HCT116 (cell line): ENCODE results near the gene TUT4. TPM values are rescaled to one million over a fixed set of nuclear protein-coding genes. Genes with fewer than 3 reads are reported as not detected.

Experiments
- ATAC-seq: fragments of 200-7000 bp; cut with Tn5 transposase; 2 replicates; pipeline ENCODE4 v1.9.1; 2020; ENCODE audit warnings: mild to moderate bottlenecking, moderate library complexity
- BruUV-seq: library from RNA; stranded (reverse); fragments of 400-500 nt; replicated peaks from 2 replicates; lab custom pipeline; 2021; lab: Mats Ljungman, UMichigan
- CTCF ChIA-PET: fragments of 300-600 bp; sonication (Branson Sonifier 250); formaldehyde crosslinking; loops from one replicate; lab custom pipeline; 2021; ENCODE audit warnings: antibody characterized with exemption; lab: Charles Lee
- POLR2A ChIA-PET: fragments of 300-600, 350-600 bp; sonication (Branson Sonifier 250); formaldehyde crosslinking; loops from one replicate; lab custom pipeline; 2021; ENCODE audit warnings: antibody characterized with exemption; lab: Charles Lee
- RAD21 ChIA-PET, 2 experiments: fragments of 300-600 bp; sonication (Branson Sonifier 250); formaldehyde crosslinking; loops; one replicate each; lab custom pipeline; 2023; ENCODE audit warnings: low total read pairs in 2 of 2; ENCODE audit not compliant: uncharacterized antibody in 2 of 2, unreplicated experiment in 2 of 2, low non-redundant PET in 1 of 2; lab: Charles Lee
- DNase-seq: peaks from one replicate; pipeline ENCODE4 v3.0.0-alpha.2; 2010; ENCODE audit warnings: low read depth, low spot score
- H2AFZ ChIP-seq: fragments of 200-600 bp; shearing (Covaris generic), sonication (generic); 2 replicates; pipeline ENCODE4 v1.6.1; 2017; ENCODE audit warnings: low read depth, mixed run types, mixed read lengths, antibody characterized with exemption, low read length; ENCODE audit not compliant: poor library complexity, severe bottlenecking
- H3K27ac ChIP-seq: 2 replicates; pipeline ENCODE4 v1.5.1; 2012; ENCODE audit warnings: low read depth, low read length
- H3K27me3 ChIP-seq: fragments of 200-600 bp; sonication (generic); 2 replicates; pipeline ENCODE4 v1.6.1; 2016; ENCODE audit warnings: mixed run types, low read length, mixed read lengths; ENCODE audit not compliant: insufficient read depth
- H3K36me3 ChIP-seq, 2 experiments: fragments of 200-500 bp in 1 of 2; fragments of 200-600 bp in 1 of 2; sonication (Bioruptor generic) in 1 of 2; sonication (generic) in 1 of 2; 2 replicates each; pipeline versions ENCODE4 v1.5.1 to v1.6.1; 2014 to 2016; ENCODE audit warnings: low read length in 2 of 2, inconsistent platforms in 1 of 2, mixed read lengths in 1 of 2, mixed run types in 1 of 2; ENCODE audit not compliant: insufficient read depth in 2 of 2, control insufficient read depth in 1 of 2
- H3K4me1 ChIP-seq, 2 experiments: fragments of 200-600 bp in 1 of 2; sonication (generic) in 1 of 2; 2 replicates each; pipeline versions ENCODE4 v1.5.1 to v1.6.1; 2012 to 2017; ENCODE audit warnings: low read length in 2 of 2, inconsistent platforms in 1 of 2, mild to moderate bottlenecking in 1 of 2, mixed read lengths in 1 of 2, mixed run types in 1 of 2, moderate library complexity in 1 of 2; ENCODE audit not compliant: insufficient read depth in 2 of 2, control insufficient read depth in 1 of 2
- H3K4me2 ChIP-seq: fragments of 200-600 bp; sonication (generic); 2 replicates; pipeline ENCODE4 v1.6.1; 2017; ENCODE audit warnings: mixed run types, low read length, mixed read lengths
- H3K4me3 ChIP-seq, 2 experiments: fragments of 200-600 bp in 1 of 2; sonication (generic) in 1 of 2; replicated peaks in 1 of 2; 2 replicates each; pipeline ENCODE4 v1.5.1; 2011 to 2016; ENCODE audit warnings: low read length in 2 of 2, control low read depth in 1 of 2, low read depth in 1 of 2, mild to moderate bottlenecking in 1 of 2, mixed read lengths in 1 of 2, mixed run types in 1 of 2
- H3K79me2 ChIP-seq: fragments of 200-600 bp; sonication (generic); 2 replicates; pipeline ENCODE4 v1.6.1; 2017; ENCODE audit warnings: mild to moderate bottlenecking, mixed run types, low read length, moderate library complexity, mixed read lengths; ENCODE audit not compliant: insufficient read depth
- H3K9ac ChIP-seq: fragments of 200-600 bp; sonication (generic); 2 replicates; pipeline ENCODE4 v1.6.1; 2016; ENCODE audit warnings: low read length, mixed read lengths
- H3K9me2 ChIP-seq: fragments of 200-600 bp; sonication (generic), shearing (Covaris generic); 2 replicates; pipeline ENCODE4 v1.6.1; 2017; ENCODE audit warnings: mixed run types, mild to moderate bottlenecking, moderate library complexity; ENCODE audit not compliant: insufficient read depth
- H3K9me3 ChIP-seq, 2 experiments: fragments of 200-500 bp in 1 of 2; fragments of 200-600 bp in 1 of 2; sonication (Bioruptor generic) in 1 of 2; sonication (generic) in 1 of 2; 2 replicates each; pipeline ENCODE4 v1.6.1; 2014 to 2017; ENCODE audit warnings: low read length in 2 of 2, mixed read lengths in 2 of 2, inconsistent platforms in 1 of 2, low read depth in 1 of 2, mild to moderate bottlenecking in 1 of 2, mixed run types in 1 of 2, moderate library complexity in 1 of 2; ENCODE audit not compliant: control insufficient read depth in 1 of 2, insufficient read depth in 1 of 2
- H4K20me1 ChIP-seq: fragments of 200-600 bp; sonication (generic), shearing (Covaris generic); 2 replicates; pipeline ENCODE4 v1.6.1; 2017; ENCODE audit warnings: mixed run types, mild to moderate bottlenecking, moderate library complexity; ENCODE audit not compliant: insufficient read depth
- CBX3 ChIP-seq: IDR thresholded peaks from 2 replicates; pipeline ENCODE4 v1.6.1; 2012; ENCODE audit warnings: low read depth
- CTCF ChIP-seq, 3 experiments: fragments of 200-600 bp in 1 of 3; sonication (generic) in 1 of 3; IDR thresholded peaks in 2 of 3; conservative IDR thresholded peaks in 1 of 3; 2 replicates each; pipeline ENCODE4 v1.5.1; 2012 to 2017; ENCODE audit warnings: low read depth in 2 of 3, low read length in 2 of 3, antibody characterized with exemption in 1 of 3, borderline replicate concordance in 1 of 3, control low read depth in 1 of 3, mild to moderate bottlenecking in 1 of 3, mixed read lengths in 1 of 3, mixed run types in 1 of 3, moderate library complexity in 1 of 3; ENCODE audit not compliant: insufficient read depth in 1 of 3
- ELF1 ChIP-seq: IDR thresholded peaks from 2 replicates; pipeline ENCODE4 v1.6.1; 2012; ENCODE audit warnings: low read depth, borderline replicate concordance
- EZH2 ChIP-seq: fragments of 200-600 bp; sonication (generic); IDR thresholded peaks from 2 replicates; pipeline ENCODE4 v1.6.1; 2017; ENCODE audit warnings: antibody characterized with exemption, mixed run types
- EZH2phosphoT487 ChIP-seq: fragments of 200-600 bp; IDR thresholded peaks from 2 replicates; pipeline ENCODE4 v1.6.1; 2018; ENCODE audit warnings: antibody characterized with exemption, borderline replicate concordance
- FOSL1 ChIP-seq: IDR thresholded peaks from 2 replicates; pipeline ENCODE4 v1.6.1; 2012; ENCODE audit warnings: low read depth
- JUND ChIP-seq: IDR thresholded peaks from 2 replicates; pipeline ENCODE4 v1.6.1; 2012
- MAX ChIP-seq: IDR thresholded peaks from 2 replicates; pipeline ENCODE4 v1.6.1; 2012
- POLR2AphosphoS5 ChIP-seq: IDR thresholded peaks from 2 replicates; pipeline ENCODE4 v1.6.1; 2011; ENCODE audit warnings: mild to moderate bottlenecking, low read depth, low read length, moderate library complexity
- RAD21 ChIP-seq: IDR thresholded peaks from 2 replicates; pipeline ENCODE4 v1.6.1; 2012; ENCODE audit warnings: low read depth, mild to moderate bottlenecking
- SIN3A ChIP-seq: IDR thresholded peaks from 2 replicates; pipeline ENCODE4 v1.6.1; 2012; ENCODE audit warnings: low read depth
- SP1 ChIP-seq: IDR thresholded peaks from 2 replicates; pipeline ENCODE4 v1.6.1; 2012; ENCODE audit warnings: low read depth
- TCF7L2 ChIP-seq: IDR thresholded peaks from 2 replicates; pipeline ENCODE4 v1.7.0; 2011; ENCODE audit warnings: borderline replicate concordance, inconsistent platforms; ENCODE audit not compliant: insufficient read depth, insufficient read length; ENCODE audit errors: extremely low read depth
- ZBTB33 ChIP-seq: IDR thresholded peaks from 2 replicates; pipeline ENCODE4 v1.6.1; 2011; ENCODE audit warnings: mild to moderate bottlenecking, low read length, moderate library complexity; ENCODE audit not compliant: insufficient replicate concordance; ENCODE audit errors: extremely low read depth
- ZFX ChIP-seq: fragments of 450-650 bp; IDR thresholded peaks from 2 replicates; pipeline ENCODE4 v1.6.1; 2017
- ZNF274 ChIP-seq: fragments of 200-500 bp; sonication (Bioruptor generic); IDR thresholded peaks from 2 replicates; pipeline ENCODE4 v1.6.1; 2014; ENCODE audit warnings: mild to moderate bottlenecking, low read depth, low read length, inconsistent platforms
- intact Hi-C: fragments of 100-400 bp; cut with micrococcal nuclease; formaldehyde crosslinking; loops from 2 replicates; pipeline ENCODE4 v1.10.0; 2022
- total RNA-seq: library from RNA; stranded (reverse); gene quantifications from one replicate; pipeline ENCODE4 v1.2.1, GENCODE V29; 2021; ENCODE audit not compliant: unreplicated experiment
- TF ChIP-seq, protein P1 (sequence below): IDR thresholded peaks from 2 replicates; pipeline ENCODE4 v1.6.1; 2012; ENCODE audit warnings: low read depth
- TF ChIP-seq, protein P2 (sequence below): IDR thresholded peaks from 2 replicates; pipeline ENCODE4 v1.6.1; 2012

TUT4 gene
- total RNA-seq, 1 experiment from 2014 or later: 50.0 TPM

- ChIA-PET RAD21 (no interaction called here), POLR2A (no interaction called here), CTCF (no interaction called here)
- Histone ChIP-seq H3K27me3 (no peaks in the 10 kb centered on the region), H3K9ac (no peak overlapping the region), H3K4me2 (no peak overlapping the region), H4K20me1 (no peaks in the 10 kb centered on the region), H3K79me2 (no peaks in the 10 kb centered on the region), H3K36me3 (no peaks in the 10 kb centered on the region), H3K4me1 (peaks cover 3 to 10% of the 10 kb centered on the region in 2 experiments; a peak in 2 of 4 replicates), H3K9me2 (no peaks in the 10 kb centered on the region), H3K9me3 (no peaks in the 10 kb centered on the region), H3K27ac (no peak overlapping the region), H2AFZ (no peak overlapping the region), H3K4me3 (no peak overlapping the region)
- intact Hi-C loops: no loop called here
- no peak for TF ChIP-seq CBX3
- no peak for TF ChIP-seq FOSL1
- no peak for TF ChIP-seq SP1
- TF ChIP-seq EZH2: no peak
- no peak for TF ChIP-seq MAX
- no peak for TF ChIP-seq ZNF274
- TF ChIP-seq TCF7L2: no peak
- TF ChIP-seq, protein P1, sequence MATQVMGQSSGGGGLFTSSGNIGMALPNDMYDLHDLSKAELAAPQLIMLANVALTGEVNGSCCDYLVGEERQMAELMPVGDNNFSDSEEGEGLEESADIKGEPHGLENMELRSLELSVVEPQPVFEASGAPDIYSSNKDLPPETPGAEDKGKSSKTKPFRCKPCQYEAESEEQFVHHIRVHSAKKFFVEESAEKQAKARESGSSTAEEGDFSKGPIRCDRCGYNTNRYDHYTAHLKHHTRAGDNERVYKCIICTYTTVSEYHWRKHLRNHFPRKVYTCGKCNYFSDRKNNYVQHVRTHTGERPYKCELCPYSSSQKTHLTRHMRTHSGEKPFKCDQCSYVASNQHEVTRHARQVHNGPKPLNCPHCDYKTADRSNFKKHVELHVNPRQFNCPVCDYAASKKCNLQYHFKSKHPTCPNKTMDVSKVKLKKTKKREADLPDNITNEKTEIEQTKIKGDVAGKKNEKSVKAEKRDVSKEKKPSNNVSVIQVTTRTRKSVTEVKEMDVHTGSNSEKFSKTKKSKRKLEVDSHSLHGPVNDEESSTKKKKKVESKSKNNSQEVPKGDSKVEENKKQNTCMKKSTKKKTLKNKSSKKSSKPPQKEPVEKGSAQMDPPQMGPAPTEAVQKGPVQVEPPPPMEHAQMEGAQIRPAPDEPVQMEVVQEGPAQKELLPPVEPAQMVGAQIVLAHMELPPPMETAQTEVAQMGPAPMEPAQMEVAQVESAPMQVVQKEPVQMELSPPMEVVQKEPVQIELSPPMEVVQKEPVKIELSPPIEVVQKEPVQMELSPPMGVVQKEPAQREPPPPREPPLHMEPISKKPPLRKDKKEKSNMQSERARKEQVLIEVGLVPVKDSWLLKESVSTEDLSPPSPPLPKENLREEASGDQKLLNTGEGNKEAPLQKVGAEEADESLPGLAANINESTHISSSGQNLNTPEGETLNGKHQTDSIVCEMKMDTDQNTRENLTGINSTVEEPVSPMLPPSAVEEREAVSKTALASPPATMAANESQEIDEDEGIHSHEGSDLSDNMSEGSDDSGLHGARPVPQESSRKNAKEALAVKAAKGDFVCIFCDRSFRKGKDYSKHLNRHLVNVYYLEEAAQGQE: no peak
- TF ChIP-seq SIN3A: no peak
- TF ChIP-seq, protein P2, sequence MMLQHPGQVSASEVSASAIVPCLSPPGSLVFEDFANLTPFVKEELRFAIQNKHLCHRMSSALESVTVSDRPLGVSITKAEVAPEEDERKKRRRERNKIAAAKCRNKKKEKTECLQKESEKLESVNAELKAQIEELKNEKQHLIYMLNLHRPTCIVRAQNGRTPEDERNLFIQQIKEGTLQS: no peak
- TF ChIP-seq ELF1: no peak
- no peak for TF ChIP-seq ZFX
- TF ChIP-seq JUND: no peak
- TF ChIP-seq CTCF (IDR thresholded peaks at IDR 0.05 in 2 of 3, conservative IDR thresholded peaks at IDR 0.05 in 1 of 3; ENCODE audit: borderline replicate concordance in 1 of 3, insufficient read depth in 1 of 3, low read depth in 2 of 3, low read length in 2 of 3): no peak
- no peak for TF ChIP-seq RAD21
- TF ChIP-seq POLR2AphosphoS5: no peak
- no peak for TF ChIP-seq EZH2phosphoT487
- TF ChIP-seq ZBTB33: no peak
- no peak for ATAC-seq
- BruUV-seq: no TSS peak
- DNase-seq: no peak
Measured at GRCh38 chr1:52579415-52579814, 26.5 kb upstream of the TUT4 start.
